Neural cell (in vitro differentiated cells): ENCODE results near the gene CCDC122. TPM values are rescaled to one million over a fixed set of nuclear protein-coding genes. Genes with fewer than 3 reads are reported as not detected.

Experiments used
- H2AFZ ChIP-seq: fragments of 200-600, 300-800 bp; sonication (generic), shearing (Covaris generic); 2 replicates; pipeline ENCODE4 v1.6.0; 2014; ENCODE audit warnings: low read depth, mild to moderate bottlenecking, antibody characterized with exemption, low read length, moderate library complexity
- H3F3A ChIP-seq: fragments of 200-600 bp; shearing (Covaris generic); 2 replicates; pipeline ENCODE4 v1.6.1; 2016; ENCODE audit warnings: mild to moderate bottlenecking, moderate library complexity, mixed read lengths, antibody characterized with exemption, low read length; ENCODE audit not compliant: insufficient read depth, poor library complexity, severe bottlenecking
- H3K27ac ChIP-seq: fragments of 200-600, 300-800 bp; sonication (generic), shearing (Covaris generic); 2 replicates; pipeline ENCODE4 v1.5.1; 2014; ENCODE audit warnings: mild to moderate bottlenecking, low read length, moderate library complexity
- H3K27me3 ChIP-seq: fragments of 300-800, 200-600 bp; sonication (generic), shearing (Covaris generic); 2 replicates; pipeline ENCODE4 v1.6.0; 2014; ENCODE audit warnings: mild to moderate bottlenecking, low read depth, low read length, moderate library complexity; ENCODE audit not compliant: insufficient read depth
- H3K36me3 ChIP-seq: fragments of 300-800, 200-600 bp; sonication (generic), shearing (Covaris generic); 2 replicates; pipeline ENCODE4 v1.5.1; 2014; ENCODE audit warnings: mild to moderate bottlenecking, antibody characterized with exemption, low read length, moderate library complexity; ENCODE audit not compliant: insufficient read depth
- H3K4me2 ChIP-seq: fragments of 300-800, 200-600 bp; sonication (generic), shearing (Covaris generic); 2 replicates; pipeline ENCODE4 v1.6.0; 2014; ENCODE audit warnings: mild to moderate bottlenecking, low read length
- H3K4me3 ChIP-seq: fragments of 300-800, 200-600 bp; sonication (generic), shearing (Covaris generic); 2 replicates; pipeline ENCODE4 v1.5.1; 2014; ENCODE audit warnings: mild to moderate bottlenecking, low read length, moderate library complexity
- H3K79me2 ChIP-seq: fragments of 200-600 bp; shearing (Covaris generic); replicated peaks from 2 replicates; pipeline ENCODE4 v1.6.0; 2014; ENCODE audit warnings: mild to moderate bottlenecking, low read length, moderate library complexity; ENCODE audit not compliant: insufficient read depth
- H3K9ac ChIP-seq: fragments of 300-800, 200-600 bp; sonication (generic), shearing (Covaris generic); 2 replicates; pipeline ENCODE4 v1.6.1; 2016; ENCODE audit warnings: mild to moderate bottlenecking, low read length, mixed read lengths
- H3K9me2 ChIP-seq: fragments of 200-600 bp; shearing (Covaris generic); 2 replicates; pipeline ENCODE4 v1.6.1; 2016; ENCODE audit warnings: mild to moderate bottlenecking, low read length, mixed read lengths; ENCODE audit not compliant: insufficient read depth
- H3K9me3 ChIP-seq: fragments of 200-600, 300-800 bp; sonication (generic), shearing (Covaris generic); 2 replicates; pipeline ENCODE4 v1.6.1; 2016; ENCODE audit warnings: mild to moderate bottlenecking, mixed run types, low read length, moderate library complexity, mixed read lengths
- H4K20me1 ChIP-seq: fragments of 200-600 bp; shearing (Covaris generic); 2 replicates; pipeline ENCODE4 v1.6.1; 2016; ENCODE audit warnings: mild to moderate bottlenecking, mixed run types; ENCODE audit not compliant: insufficient read depth
- CTCF ChIP-seq: fragments of 450-650 bp; IDR thresholded peaks from 2 replicates; pipeline ENCODE4 v1.5.1; 2014; ENCODE audit warnings: antibody characterized with exemption, mild to moderate bottlenecking, moderate library complexity; ENCODE audit not compliant: poor library complexity, severe bottlenecking
- EP300 ChIP-seq: fragments of 450-650 bp; conservative IDR thresholded peaks from 2 replicates; pipeline ENCODE4 v1.6.1; 2014; ENCODE audit warnings: antibody characterized with exemption, mild to moderate bottlenecking, moderate library complexity; ENCODE audit not compliant: poor library complexity, severe bottlenecking
- EZH2 ChIP-seq: fragments of 200-600, 300-800 bp; shearing (Covaris generic), sonication (generic); IDR thresholded peaks from 2 replicates; pipeline ENCODE4 v1.6.1; 2014; ENCODE audit warnings: antibody characterized with exemption, low read length, borderline replicate concordance, mild to moderate bottlenecking; ENCODE audit not compliant: insufficient read depth, poor library complexity, severe bottlenecking
- MXI1 ChIP-seq: fragments of 450-650 bp; conservative IDR thresholded peaks from 2 replicates; pipeline ENCODE4 v1.6.1; 2014; ENCODE audit warnings: antibody characterized with exemption, mild to moderate bottlenecking; ENCODE audit not compliant: poor library complexity, severe bottlenecking
- POLR2AphosphoS5 ChIP-seq: IDR thresholded peaks from 2 replicates; pipeline ENCODE4 v1.6.1; 2012
- RAD21 ChIP-seq: fragments of 450-650 bp; conservative IDR thresholded peaks from 2 replicates; pipeline ENCODE4 v1.6.1; 2014; ENCODE audit warnings: antibody characterized with exemption, mild to moderate bottlenecking, moderate library complexity
- REST ChIP-seq: IDR thresholded peaks from 2 replicates; pipeline ENCODE4 v1.6.1; 2012; ENCODE audit warnings: borderline replicate concordance
- SMC3 ChIP-seq: fragments of 450-650 bp; conservative IDR thresholded peaks from 2 replicates; pipeline ENCODE4 v1.6.1; 2014; ENCODE audit warnings: antibody characterized with exemption, mild to moderate bottlenecking, moderate library complexity; ENCODE audit not compliant: poor library complexity
- TAF1 ChIP-seq: IDR thresholded peaks from 2 replicates; pipeline ENCODE4 v1.6.1; 2012; ENCODE audit warnings: low read depth
- polyA plus RNA-seq: library from polyadenylated mRNA; depleted of rRNA; stranded (reverse); fragments of >200 nt; gene quantifications from 2 replicates; pipeline ENCODE4 v1.2.3, GENCODE V29; 2014

Gene CCDC122
- polyA plus RNA-seq, 1 donor from 2014 or later, result 0.79 TPM

GRCh38 chr13:43808676-43809075 is 70.9 kb downstream of the CCDC122 start:
- no peak for TF ChIP-seq EZH2
- no peak for TF ChIP-seq POLR2AphosphoS5
- no peak for TF ChIP-seq SMC3
- no peak for TF ChIP-seq CTCF
- no peak for TF ChIP-seq EP300
- TF ChIP-seq MXI1, result no peak
- no peak for TF ChIP-seq RAD21
- no peak for TF ChIP-seq TAF1
- TF ChIP-seq REST, result no peak
- Histone ChIP-seq H4K20me1 (no peaks in the 10 kb centered on the region), H2AFZ (no peak overlapping the region), H3K9ac (no peak overlapping the region), H3K36me3 (no peaks in the 10 kb centered on the region), H3K9me2 (no peaks in the 10 kb centered on the region), H3K4me3 (no peak overlapping the region), H3K4me2 (no peak overlapping the region), H3K79me2 (no peaks in the 10 kb centered on the region), H3K9me3 (no peaks in the 10 kb centered on the region), H3K27ac (no peak overlapping the region), H3F3A (no peaks in the 10 kb centered on the region), H3K27me3 (no peaks in the 10 kb centered on the region)

GRCh38 chr13:43805681-43806128 is 73.8 kb downstream of the CCDC122 start:
- H3K9me3 ChIP-seq, result no peaks in the 10 kb centered on the region
- H2AFZ ChIP-seq, result no peak overlapping the region
- H3K36me3 ChIP-seq, result no peaks in the 10 kb centered on the region
- no peak overlapping the region for H3K9ac ChIP-seq
- no peaks in the 10 kb centered on the region for H3K27me3 ChIP-seq
- TF ChIP-seq CTCF (no peak), EZH2 (no peak), RAD21 (no peak), EP300 (no peak), SMC3 (no peak), TAF1 (no peak), MXI1 (no peak), POLR2AphosphoS5 (no peak), REST (no peak)
- H3K9me2 ChIP-seq, result no peaks in the 10 kb centered on the region
- H4K20me1 ChIP-seq, result no peaks in the 10 kb centered on the region
- no peak overlapping the region for H3K27ac ChIP-seq
- H3F3A ChIP-seq, result no peaks in the 10 kb centered on the region
- H3K4me3 ChIP-seq, result no peak overlapping the region
- no peak overlapping the region for H3K4me2 ChIP-seq
- no peaks in the 10 kb centered on the region for H3K79me2 ChIP-seq
